ENCODE results near the gene CADPS.

GRCh38 chr3:62672270-62672987, 202.8 kb downstream of the CADPS start:
- no peak for TF ChIP-seq CTCF (IDR thresholded peaks at IDR 0.05)
- no peak for TF ChIP-seq POLR2A (IDR thresholded peaks at IDR 0.05)
